Esophagus muscularis mucosa (tissue), 4 donors: ENCODE results near the gene SOBP.

ENCODE experiments used
- EP300 ChIP-seq: sonication (generic); formaldehyde crosslinking; IDR thresholded peaks from one replicate; pipeline ENCODE4 v1.6.1; 2017; ENCODE audit warnings: antibody characterized with exemption
- POLR2AphosphoS5 ChIP-seq, 2 donors: sonication (generic); formaldehyde crosslinking; IDR thresholded peaks; one replicate each; pipeline ENCODE4 v1.6.1; 2017; ENCODE audit warnings: antibody characterized with exemption in 2 of 2
- TF ChIP-seq, protein P1 (sequence below), 3 experiments: fragments of 200-600 bp in 2 of 3; fragments of 450-650 bp in 1 of 3; sonication (generic) in 2 of 3; IDR thresholded peaks; one replicate each; pipeline ENCODE4 v1.5.1; 2017 to 2019; ENCODE audit warnings: antibody characterized with exemption in 3 of 3, mild to moderate bottlenecking in 2 of 3, moderate library complexity in 1 of 3

GRCh38 chr6:107642861-107643328 lies 153.0 kb downstream of the SOBP start:
- TF ChIP-seq POLR2AphosphoS5 (IDR thresholded peaks at IDR 0.05): no peak
- TF ChIP-seq, protein P1, sequence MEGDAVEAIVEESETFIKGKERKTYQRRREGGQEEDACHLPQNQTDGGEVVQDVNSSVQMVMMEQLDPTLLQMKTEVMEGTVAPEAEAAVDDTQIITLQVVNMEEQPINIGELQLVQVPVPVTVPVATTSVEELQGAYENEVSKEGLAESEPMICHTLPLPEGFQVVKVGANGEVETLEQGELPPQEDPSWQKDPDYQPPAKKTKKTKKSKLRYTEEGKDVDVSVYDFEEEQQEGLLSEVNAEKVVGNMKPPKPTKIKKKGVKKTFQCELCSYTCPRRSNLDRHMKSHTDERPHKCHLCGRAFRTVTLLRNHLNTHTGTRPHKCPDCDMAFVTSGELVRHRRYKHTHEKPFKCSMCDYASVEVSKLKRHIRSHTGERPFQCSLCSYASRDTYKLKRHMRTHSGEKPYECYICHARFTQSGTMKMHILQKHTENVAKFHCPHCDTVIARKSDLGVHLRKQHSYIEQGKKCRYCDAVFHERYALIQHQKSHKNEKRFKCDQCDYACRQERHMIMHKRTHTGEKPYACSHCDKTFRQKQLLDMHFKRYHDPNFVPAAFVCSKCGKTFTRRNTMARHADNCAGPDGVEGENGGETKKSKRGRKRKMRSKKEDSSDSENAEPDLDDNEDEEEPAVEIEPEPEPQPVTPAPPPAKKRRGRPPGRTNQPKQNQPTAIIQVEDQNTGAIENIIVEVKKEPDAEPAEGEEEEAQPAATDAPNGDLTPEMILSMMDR (IDR thresholded peaks at IDR 0.05): no peak
- TF ChIP-seq EP300: no peak
